Activated CD4-positive, alpha-beta T cell treated with anti-CD3 and anti-CD28 coated beads, Interleukin-2, amount 10 ng/mL, durations not matched to agents 24 days and 14 days (primary cell): ENCODE measurements around the gene KRT79. TPM values are rescaled to one million over a fixed set of nuclear protein-coding genes. Genes with fewer than 3 reads are reported as not detected.

ENCODE experiments used
- DNase-seq: peaks from one replicate; pipeline ENCODE4 v3.0.0; 2022
- H3K27ac Mint-ChIP-seq: one replicate; pipeline ENCODE4 v1.8.0; 2022; ENCODE audit warnings: mild to moderate bottlenecking, mixed read lengths
- H3K27me3 Mint-ChIP-seq: one replicate; pipeline ENCODE4 v1.8.0; 2022; ENCODE audit warnings: mixed read lengths
- H3K36me3 Mint-ChIP-seq: one replicate; pipeline ENCODE4 v1.8.0; 2022; ENCODE audit warnings: low read depth, mild to moderate bottlenecking, mixed read lengths
- H3K4me1 Mint-ChIP-seq: one replicate; pipeline ENCODE4 v1.8.0; 2021; ENCODE audit warnings: mixed read lengths
- H3K4me3 Mint-ChIP-seq: one replicate; pipeline ENCODE4 v1.8.0; 2022; ENCODE audit warnings: mild to moderate bottlenecking, moderate library complexity, mixed read lengths
- H3K9me3 Mint-ChIP-seq: one replicate; pipeline ENCODE4 v1.8.0; 2021; ENCODE audit warnings: mixed read lengths
- intact Hi-C: fragments of 100-400 bp; cut with micrococcal nuclease; formaldehyde crosslinking; loops from one replicate; pipeline ENCODE4 v1.15.1; 2023
- total RNA-seq: library from RNA; stranded (reverse); gene quantifications from 2 replicates; pipeline ENCODE4 v1.2.3, GENCODE V29; 2022

Gene KRT79
- total RNA-seq, 1 donor from 2014 or later = not detected

- Mint-ChIP-seq H3K4me1 (no peaks in the 10 kb centered on the region), H3K9me3 (no peaks in the 10 kb centered on the region), H3K27ac (no peak overlapping the region), H3K27me3 (peaks cover 11% of the 10 kb centered on the region), H3K36me3 (no peaks in the 10 kb centered on the region), H3K4me3 (no peak overlapping the region)
- intact Hi-C loops = no loop called here
- DNase-seq = no peak
These were observed 15.4 kb upstream of the KRT79 start for GRCh38 chr12:52849511-52849910.

GRCh38 chr12:52848661-52849255 lies 14.6 kb upstream of the KRT79 start, which contains the start of gene KRT78:
KRT78 (minus strand) TSS chr12:52848994; CDS start chr12:52848930, 64 bp downstream.
- no peak for DNase-seq
- intact Hi-C loops = no loop called here
- no peak within 1 kb of the TSS for H3K4me3 Mint-ChIP-seq
- no peaks in the 10 kb centered on the region for H3K36me3 Mint-ChIP-seq
- H3K27ac Mint-ChIP-seq = no peak within 1 kb of the TSS
- H3K9me3 Mint-ChIP-seq = no peaks in the 10 kb centered on the region
- no peaks in the 10 kb centered on the region for H3K4me1 Mint-ChIP-seq
- peaks cover 9% of the 10 kb centered on the region for H3K27me3 Mint-ChIP-seq

- intact Hi-C loops = no loop called here
- Mint-ChIP-seq H3K27me3 (peaks cover 3% of the 10 kb centered on the region), H3K4me3 (no peak overlapping the region), H3K9me3 (no peaks in the 10 kb centered on the region), H3K4me1 (no peaks in the 10 kb centered on the region), H3K36me3 (no peaks in the 10 kb centered on the region), H3K27ac (no peak overlapping the region)
- DNase-seq = no peak
These were observed 13.4 kb upstream of the KRT79 start for GRCh38 chr12:52847335-52848102.

GRCh38 chr12:52846356-52846970 lies 12.4 kb upstream of the KRT79 start:
- intact Hi-C loops = no loop called here

GRCh38 chr12:52845946-52846345 lies 11.8 kb upstream of the KRT79 start:
- no peak overlapping the region for H3K27ac Mint-ChIP-seq
- H3K27me3 Mint-ChIP-seq = peaks cover 3% of the 10 kb centered on the region
- DNase-seq = no peak
- no peaks in the 10 kb centered on the region for H3K36me3 Mint-ChIP-seq
- H3K4me3 Mint-ChIP-seq = no peak overlapping the region
- intact Hi-C loops = no loop called here
- peaks cover 3% of the 10 kb centered on the region for H3K4me1 Mint-ChIP-seq
- no peaks in the 10 kb centered on the region for H3K9me3 Mint-ChIP-seq

More at GRCh38 chr12:52846356-52846970, 12.4 kb upstream of the KRT79 start:
- H3K27me3 Mint-ChIP-seq = peaks cover 3% of the 10 kb centered on the region
- no peaks in the 10 kb centered on the region for H3K36me3 Mint-ChIP-seq
- H3K9me3 Mint-ChIP-seq = no peaks in the 10 kb centered on the region
- H3K27ac Mint-ChIP-seq = no peak overlapping the region
- no peak for DNase-seq
- H3K4me3 Mint-ChIP-seq = no peak overlapping the region
- peaks cover 3% of the 10 kb centered on the region for H3K4me1 Mint-ChIP-seq

GRCh38 chr12:52844386-52844785 lies 10.3 kb upstream of the KRT79 start:
- H3K4me3 Mint-ChIP-seq = no peak overlapping the region
- no peak for DNase-seq
- no peaks in the 10 kb centered on the region for H3K9me3 Mint-ChIP-seq
- no peaks in the 10 kb centered on the region for H3K36me3 Mint-ChIP-seq
- H3K4me1 Mint-ChIP-seq = peaks cover 3% of the 10 kb centered on the region
- peaks cover 2% of the 10 kb centered on the region for H3K27me3 Mint-ChIP-seq
- intact Hi-C loops = no loop called here
- no peak overlapping the region for H3K27ac Mint-ChIP-seq

GRCh38 chr12:52839436-52840105 lies 5.5 kb upstream of the KRT79 start:
- no peak for DNase-seq
- peaks cover 2% of the 10 kb centered on the region for H3K27me3 Mint-ChIP-seq
- no peak overlapping the region for H3K27ac Mint-ChIP-seq
- H3K36me3 Mint-ChIP-seq = no peaks in the 10 kb centered on the region
- no peak overlapping the region for H3K4me3 Mint-ChIP-seq
- intact Hi-C loops = no loop called here
- peaks cover 28% of the 10 kb centered on the region for H3K4me1 Mint-ChIP-seq
- no peaks in the 10 kb centered on the region for H3K9me3 Mint-ChIP-seq

GRCh38 chr12:52838609-52839435 lies 4.7 kb upstream of the KRT79 start:
- Mint-ChIP-seq H3K27ac (no peak overlapping the region), H3K4me1 (peaks cover 28% of the 10 kb centered on the region), H3K36me3 (no peaks in the 10 kb centered on the region), H3K9me3 (no peaks in the 10 kb centered on the region), H3K4me3 (no peak overlapping the region), H3K27me3 (peaks cover 2% of the 10 kb centered on the region)
- no peak for DNase-seq
- intact Hi-C loops = no loop called here

- peaks cover 2% of the 10 kb centered on the region for H3K27me3 Mint-ChIP-seq
- no peak overlapping the region for H3K4me3 Mint-ChIP-seq
- peaks cover 28% of the 10 kb centered on the region for H3K4me1 Mint-ChIP-seq
- no peaks in the 10 kb centered on the region for H3K9me3 Mint-ChIP-seq
- no peak for DNase-seq
- no peaks in the 10 kb centered on the region for H3K36me3 Mint-ChIP-seq
- no peak overlapping the region for H3K27ac Mint-ChIP-seq
- intact Hi-C loops = no loop called here
These were observed 3.9 kb upstream of the KRT79 start for GRCh38 chr12:52837781-52838608.

GRCh38 chr12:52837413-52837741 lies 3.3 kb upstream of the KRT79 start:
- peak overlapping the region; percentile 85 for H3K27ac Mint-ChIP-seq
- H3K27me3 Mint-ChIP-seq = peaks cover 2% of the 10 kb centered on the region
- peak; percentile 57 for DNase-seq
- H3K4me3 Mint-ChIP-seq = peak overlapping the region; percentile 65
- intact Hi-C loops = no loop called here
- H3K4me1 Mint-ChIP-seq = peaks cover 28% of the 10 kb centered on the region
- no peaks in the 10 kb centered on the region for H3K36me3 Mint-ChIP-seq
- no peaks in the 10 kb centered on the region for H3K9me3 Mint-ChIP-seq

GRCh38 chr12:52836491-52837412 lies 2.6 kb upstream of the KRT79 start:
- H3K4me1 Mint-ChIP-seq = peaks cover 26% of the 10 kb centered on the region
- peak overlapping the region; percentile 92 for H3K27ac Mint-ChIP-seq
- no peaks in the 10 kb centered on the region for H3K36me3 Mint-ChIP-seq
- peaks cover 2% of the 10 kb centered on the region for H3K27me3 Mint-ChIP-seq
- no peaks in the 10 kb centered on the region for H3K9me3 Mint-ChIP-seq
- DNase-seq = no peak
- peak overlapping the region; percentile 65 for H3K4me3 Mint-ChIP-seq
- intact Hi-C loops = no loop called here

- no peaks in the 10 kb centered on the region for H3K36me3 Mint-ChIP-seq
- intact Hi-C loops = no loop called here
- H3K27me3 Mint-ChIP-seq = peaks cover 2% of the 10 kb centered on the region
- H3K27ac Mint-ChIP-seq = peak overlapping the region; percentile 92
- peak overlapping the region; percentile 53 for H3K4me3 Mint-ChIP-seq
- peaks cover 26% of the 10 kb centered on the region for H3K4me1 Mint-ChIP-seq
- peak; percentile 73 for DNase-seq
- no peaks in the 10 kb centered on the region for H3K9me3 Mint-ChIP-seq
These were observed 1.9 kb upstream of the KRT79 start for GRCh38 chr12:52836042-52836466.
